B cell (primary cell): ENCODE results near the gene NDUFS5.

Experiments
- EZH2 ChIP-seq: IDR thresholded peaks from 2 replicates; pipeline ENCODE4 v1.6.1; 2012; ENCODE audit warnings: borderline replicate concordance, low read depth, mild to moderate bottlenecking, moderate library complexity, low read length; ENCODE audit not compliant: insufficient read depth, poor library complexity, severe bottlenecking
- TF ChIP-seq, protein P1 (sequence below): fragments of 200-600 bp; IDR thresholded peaks from one replicate; pipeline ENCODE4 v1.8.0; 2022; ENCODE audit warnings: antibody characterized with exemption, mild to moderate bottlenecking

DNA sequence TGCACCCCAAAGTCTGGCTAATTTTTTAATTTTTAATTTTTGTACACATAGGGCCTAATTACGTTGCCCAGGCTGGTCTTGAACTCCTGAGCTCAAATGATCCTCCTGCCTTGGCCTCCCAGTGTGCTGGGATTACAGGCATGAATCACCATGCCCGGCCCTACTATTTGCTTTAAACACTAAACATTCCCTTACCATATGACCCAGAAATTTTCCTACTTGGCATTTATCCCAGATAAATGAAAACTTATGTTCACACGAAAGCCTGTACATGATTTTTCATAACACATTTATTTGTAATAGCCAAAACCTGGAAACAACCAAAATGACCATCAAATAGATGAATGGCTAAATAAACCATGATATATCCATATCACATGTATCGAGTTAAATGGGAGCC is 35.8 kb downstream of the NDUFS5 start:
- TF ChIP-seq, protein P1, sequence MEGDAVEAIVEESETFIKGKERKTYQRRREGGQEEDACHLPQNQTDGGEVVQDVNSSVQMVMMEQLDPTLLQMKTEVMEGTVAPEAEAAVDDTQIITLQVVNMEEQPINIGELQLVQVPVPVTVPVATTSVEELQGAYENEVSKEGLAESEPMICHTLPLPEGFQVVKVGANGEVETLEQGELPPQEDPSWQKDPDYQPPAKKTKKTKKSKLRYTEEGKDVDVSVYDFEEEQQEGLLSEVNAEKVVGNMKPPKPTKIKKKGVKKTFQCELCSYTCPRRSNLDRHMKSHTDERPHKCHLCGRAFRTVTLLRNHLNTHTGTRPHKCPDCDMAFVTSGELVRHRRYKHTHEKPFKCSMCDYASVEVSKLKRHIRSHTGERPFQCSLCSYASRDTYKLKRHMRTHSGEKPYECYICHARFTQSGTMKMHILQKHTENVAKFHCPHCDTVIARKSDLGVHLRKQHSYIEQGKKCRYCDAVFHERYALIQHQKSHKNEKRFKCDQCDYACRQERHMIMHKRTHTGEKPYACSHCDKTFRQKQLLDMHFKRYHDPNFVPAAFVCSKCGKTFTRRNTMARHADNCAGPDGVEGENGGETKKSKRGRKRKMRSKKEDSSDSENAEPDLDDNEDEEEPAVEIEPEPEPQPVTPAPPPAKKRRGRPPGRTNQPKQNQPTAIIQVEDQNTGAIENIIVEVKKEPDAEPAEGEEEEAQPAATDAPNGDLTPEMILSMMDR: no peak
- no peak for TF ChIP-seq EZH2
